SK-N-DZ (cell line): ENCODE measurements around the gene SFSWAP.
"Not testable (repeated sequence)": the region's sequence is repeated elsewhere in the genome, so short reads cannot be mapped to it uniquely, and the experiment has no call there.

Experiments
- DNase-seq: peaks from one replicate; pipeline ENCODE4 v3.0.0-alpha.2; 2015; ENCODE audit warnings: low spot score

SFSWAP gene

DNA sequence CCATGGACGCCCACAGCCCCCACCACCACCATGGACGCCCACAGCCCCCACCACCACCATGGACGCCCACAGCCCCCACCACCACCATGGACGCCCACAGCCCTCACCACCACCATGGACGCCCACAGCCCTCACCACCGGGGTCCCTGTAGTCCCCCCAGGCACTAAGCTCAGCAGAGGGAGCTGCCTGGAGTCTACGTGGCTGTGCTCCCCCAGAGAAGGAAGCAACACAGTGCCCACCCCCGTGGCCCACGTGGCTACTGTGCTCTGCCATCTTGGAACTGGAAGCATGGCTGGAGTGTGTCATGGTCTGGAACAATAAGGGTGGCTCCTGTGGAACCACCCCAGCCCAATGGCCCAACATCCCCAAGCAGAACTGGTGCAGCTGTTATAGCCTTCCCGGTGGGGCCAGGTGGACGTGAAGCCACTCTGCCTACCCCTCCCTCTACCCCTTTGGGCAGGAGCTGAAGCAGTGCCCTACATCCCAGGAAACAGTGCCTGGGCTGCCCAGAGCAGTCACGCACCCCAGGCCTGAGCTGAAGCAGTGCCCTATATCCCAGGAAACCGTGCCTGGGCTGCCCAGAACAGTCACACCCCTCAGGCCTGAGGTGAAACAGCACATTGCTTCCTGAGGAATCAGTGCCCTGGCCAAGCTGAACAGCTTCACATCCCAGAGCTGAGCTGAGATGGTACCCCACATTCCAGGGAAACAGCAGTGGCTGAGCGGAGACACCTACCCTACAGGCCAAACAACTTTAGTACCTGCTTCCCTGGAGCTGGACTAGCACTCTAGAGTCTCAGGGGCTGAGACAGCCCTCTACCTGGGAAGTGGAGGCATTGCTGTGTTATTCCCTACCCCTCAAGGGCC is 9.0 kb upstream of the SFSWAP start:
- DNase-seq = no peak

- no peak for DNase-seq
These were observed 8.4 kb upstream of the SFSWAP start for GRCh38 chr12:131702573-131702877.

DNA sequence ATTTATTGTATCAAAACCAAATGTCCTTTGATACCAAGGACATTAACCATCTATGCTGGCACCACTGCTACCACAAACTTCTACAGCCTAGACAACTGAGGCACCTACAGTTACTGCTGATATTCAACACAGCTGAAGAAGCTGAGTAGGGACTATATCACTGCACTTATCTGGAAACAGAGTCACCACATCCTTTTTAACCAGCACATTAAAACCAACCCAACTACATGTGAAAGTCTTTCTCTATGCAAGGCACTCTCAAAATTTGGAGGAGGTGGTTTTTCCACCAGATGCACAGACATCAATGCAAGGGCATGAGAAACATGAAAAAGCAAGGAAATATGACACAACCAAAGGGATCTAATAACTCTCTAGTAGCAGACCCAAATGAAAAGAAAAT is 7.7 kb upstream of the SFSWAP start:
- no peak for DNase-seq

- no peak for DNase-seq
These were observed 6.4 kb upstream of the SFSWAP start for GRCh38 chr12:131704509-131704908.

GRCh38 chr12:131706709-131707108 is 4.2 kb upstream of the SFSWAP start:
- not testable (repeated sequence) for DNase-seq

DNA sequence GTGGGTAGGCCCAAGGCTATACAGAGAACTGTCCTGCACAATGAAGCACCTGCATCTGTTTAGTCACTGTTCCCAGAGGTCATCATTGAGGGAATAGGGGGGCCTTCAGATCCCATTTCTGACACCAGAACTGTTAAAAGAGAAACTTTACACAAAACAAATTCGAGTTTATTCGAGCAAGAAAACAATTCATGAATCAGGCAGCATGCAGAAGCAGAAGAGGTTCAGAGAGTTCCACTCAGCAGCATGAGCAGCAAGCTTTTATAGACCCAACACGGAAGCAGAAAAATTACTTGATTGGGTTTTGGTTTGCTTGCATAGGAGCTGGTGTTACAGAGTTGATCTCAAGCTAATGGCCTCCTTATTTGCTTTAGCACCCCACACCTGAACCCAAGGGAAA is 1.7 kb upstream of the SFSWAP start:
- no peak for DNase-seq

DNA sequence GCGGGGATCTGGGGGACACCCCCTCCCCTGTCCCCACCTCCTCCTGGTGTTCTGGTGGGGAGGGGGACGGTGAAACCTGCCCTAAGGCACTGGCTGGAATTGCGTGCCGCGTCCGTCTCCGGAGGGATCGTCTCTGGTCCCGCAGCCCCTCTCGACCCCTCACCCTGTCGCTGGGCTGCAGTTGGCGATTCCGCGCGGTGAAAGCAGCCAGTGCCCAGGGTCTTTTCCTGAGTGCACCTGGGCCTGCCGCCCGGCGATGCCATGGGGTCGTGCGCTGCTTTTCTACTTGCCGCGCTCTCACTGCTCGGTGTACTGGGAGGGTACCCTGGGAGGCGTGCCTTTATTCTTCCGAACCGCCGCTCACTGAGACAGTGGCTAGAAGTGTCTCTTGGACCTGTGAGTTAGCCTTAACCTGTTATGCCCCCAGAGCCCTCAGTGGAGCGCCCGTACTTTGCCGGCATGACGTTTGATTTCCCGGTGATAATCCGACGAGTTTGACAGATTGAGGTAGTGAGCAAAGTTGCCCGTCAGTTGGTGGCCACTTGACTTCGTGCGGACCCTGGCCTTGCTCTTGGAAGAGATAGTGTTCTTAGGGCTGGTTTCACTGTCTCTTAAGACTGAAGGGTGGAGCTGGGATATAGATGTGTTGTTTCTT is 788 bp downstream of the SFSWAP start:
- no peak for DNase-seq

DNA sequence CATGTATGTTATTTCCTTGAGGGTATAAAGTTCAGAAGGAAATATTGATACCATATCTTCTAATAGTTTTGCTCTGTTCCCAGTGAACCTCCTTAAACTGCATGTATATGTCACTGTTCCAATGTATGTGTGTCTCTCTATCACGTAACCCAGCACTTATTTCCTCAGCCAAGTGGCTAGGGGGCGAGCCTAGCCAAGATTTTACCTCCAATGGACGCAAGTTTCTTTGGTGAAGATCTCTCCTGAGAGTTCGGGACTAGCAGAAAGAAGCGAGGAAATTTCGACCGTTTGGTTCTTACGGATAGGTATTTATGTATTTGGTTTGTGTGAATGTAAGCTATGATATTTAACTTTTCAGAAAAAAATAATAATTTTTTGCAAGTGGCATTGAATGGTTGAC is 2.5 kb downstream of the SFSWAP start:
- no peak for DNase-seq

DNA sequence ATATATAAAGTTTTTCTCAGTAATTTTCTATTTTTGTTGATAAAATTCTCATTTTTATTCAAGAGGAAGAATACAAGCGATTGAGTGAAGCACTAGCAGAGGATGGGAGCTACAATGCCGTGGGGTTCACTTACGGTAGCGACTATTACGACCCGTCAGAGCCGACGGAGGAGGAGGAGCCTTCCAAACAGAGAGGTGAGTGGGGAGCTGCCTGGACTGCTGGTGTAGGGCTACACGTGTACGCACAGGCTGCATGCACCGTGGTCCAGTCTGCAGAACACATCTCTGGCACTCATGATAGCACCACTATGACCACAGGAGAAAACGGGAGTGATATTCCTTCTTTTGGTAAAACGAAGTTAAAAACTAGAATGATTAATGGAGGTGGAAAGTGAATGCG is 3.9 kb downstream of the SFSWAP start:
- DNase-seq = no peak

DNA sequence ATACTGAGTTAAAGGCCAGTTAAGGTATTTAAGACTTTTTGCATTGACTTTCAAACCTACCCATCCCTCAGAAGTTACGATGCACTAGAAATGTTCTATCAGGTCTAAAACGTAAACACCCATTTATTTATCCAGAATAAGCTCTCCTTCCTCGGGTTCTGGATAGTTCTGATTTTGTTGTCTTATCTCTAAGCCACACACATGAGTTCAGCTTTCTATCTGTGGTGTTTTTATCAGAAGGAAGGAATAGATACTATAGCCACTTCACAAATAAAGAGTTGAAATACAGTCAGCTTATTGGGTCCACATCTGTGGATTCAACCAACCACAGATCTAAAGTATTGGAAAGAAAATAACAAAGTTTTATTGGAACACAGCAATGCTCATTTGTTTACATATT is 5.4 kb downstream of the SFSWAP start:
- DNase-seq = no peak

GRCh38 chr12:131720241-131720640 is 9.4 kb downstream of the SFSWAP start:
- DNase-seq = no peak

- DNase-seq = no peak
These were observed 10.0 kb downstream of the SFSWAP start for GRCh38 chr12:131720921-131721320.

- DNase-seq = no peak
These were observed 10.7 kb downstream of the SFSWAP start for GRCh38 chr12:131721548-131721947.

DNA sequence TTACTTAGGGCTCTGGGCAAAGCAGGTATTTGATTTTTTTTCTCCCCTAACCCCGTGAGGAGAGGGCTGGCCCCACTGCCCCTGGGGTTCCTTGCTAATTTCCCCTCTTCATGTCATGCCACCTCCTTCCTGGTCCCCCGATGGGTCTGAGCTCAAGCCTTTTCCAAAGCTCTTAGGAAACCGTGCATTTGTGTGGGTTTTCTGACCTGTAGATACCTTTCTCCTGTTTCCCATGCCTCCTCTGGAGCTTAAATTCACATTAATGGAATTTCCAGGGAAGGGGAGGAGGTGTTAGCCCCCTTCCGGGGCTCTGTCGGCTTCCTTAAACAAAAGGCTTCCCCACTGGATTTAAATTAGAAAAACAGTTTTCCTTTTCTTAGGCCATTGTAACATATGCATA is 12.6 kb downstream of the SFSWAP start:
- no peak for DNase-seq

GRCh38 chr12:131724534-131724933 is 13.6 kb downstream of the SFSWAP start:
- no peak for DNase-seq

- no peak for DNase-seq
These were observed 14.6 kb downstream of the SFSWAP start for GRCh38 chr12:131725503-131725902.

GRCh38 chr12:131728720-131729119 is 17.8 kb downstream of the SFSWAP start:
- no peak for DNase-seq

DNA sequence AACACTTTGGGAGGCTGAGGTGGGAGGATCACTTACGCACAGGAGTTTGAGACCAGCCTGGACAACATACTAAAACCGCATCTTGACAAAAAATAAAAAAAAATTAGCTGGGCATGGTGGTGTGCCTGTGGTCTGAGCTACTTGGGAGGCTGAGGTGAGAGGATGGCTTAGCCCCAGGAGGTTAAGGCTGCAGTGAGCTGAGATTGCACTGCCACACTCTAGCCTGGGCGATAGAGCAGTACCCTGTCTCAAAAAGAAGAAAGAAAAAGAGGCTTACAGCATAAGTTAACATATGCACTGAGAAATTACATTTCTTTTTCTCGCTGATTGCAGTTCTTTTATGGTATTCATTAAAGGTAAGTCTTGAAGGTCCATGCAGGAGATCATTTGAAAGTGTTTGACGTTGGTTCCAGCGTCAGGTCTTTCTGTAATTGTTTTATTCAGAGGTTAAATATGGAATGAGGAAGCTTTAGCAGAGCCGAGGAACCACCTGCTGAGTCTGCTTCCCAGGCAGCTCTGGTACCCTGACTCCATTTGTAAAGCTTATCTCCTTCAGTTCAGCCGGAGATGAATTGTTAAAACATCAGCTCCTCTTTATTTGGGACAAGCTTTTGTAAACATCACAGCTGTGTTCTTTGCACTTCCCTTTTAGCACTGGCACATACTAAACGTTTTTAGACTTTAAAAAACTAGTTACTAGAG is 18.5 kb downstream of the SFSWAP start:
- no peak for DNase-seq

DNA sequence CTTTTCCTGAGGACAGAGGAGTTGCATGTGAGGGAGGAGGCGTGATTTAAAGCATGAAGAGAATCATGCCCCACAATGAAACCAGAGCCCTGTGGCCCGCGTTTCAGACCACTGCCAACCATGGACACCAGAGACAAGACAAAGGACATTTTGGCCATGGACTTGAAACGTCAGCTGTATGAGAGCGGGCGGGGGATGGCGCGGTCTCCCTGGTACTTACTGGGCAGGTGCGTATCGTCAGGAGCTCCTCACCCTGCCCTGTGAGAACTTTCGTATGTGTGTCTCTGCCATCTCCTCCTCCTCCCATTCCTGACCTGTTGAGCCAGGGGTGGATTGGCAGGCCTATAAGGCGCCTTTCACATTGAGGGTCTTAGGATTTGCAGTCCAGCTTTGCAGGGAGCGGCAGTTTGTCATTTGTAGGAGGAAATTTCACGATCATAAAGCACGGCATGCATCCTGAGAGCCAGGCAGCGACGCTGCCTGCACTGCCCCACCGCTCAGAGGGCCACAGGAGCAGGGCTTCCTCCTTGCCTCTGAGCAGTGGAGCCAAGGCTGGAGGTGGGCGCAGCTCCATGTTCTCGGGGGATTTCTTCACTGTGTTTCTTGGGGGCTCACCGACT is 22.2 kb downstream of the SFSWAP start:
- no peak for DNase-seq

DNA sequence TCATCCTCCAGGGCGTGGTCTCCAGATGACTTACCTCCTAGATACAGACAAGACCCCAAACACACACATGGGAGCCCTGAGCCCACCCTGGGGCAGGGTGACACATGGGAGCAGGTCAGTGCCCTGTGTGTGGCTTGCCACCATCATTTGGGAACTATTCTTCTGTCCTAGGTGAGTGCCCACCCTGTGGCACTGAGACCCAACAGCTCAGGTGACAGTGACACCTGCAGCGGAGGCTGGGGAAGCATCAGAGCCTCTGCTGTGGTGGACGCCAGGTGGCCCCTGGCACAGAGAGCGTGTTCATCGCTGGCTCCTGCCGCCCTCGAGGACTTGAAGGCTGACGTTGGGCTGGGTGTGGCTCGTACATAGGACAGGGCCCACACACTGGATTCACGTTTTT is 23.0 kb downstream of the SFSWAP start:
- DNase-seq = no peak

DNA sequence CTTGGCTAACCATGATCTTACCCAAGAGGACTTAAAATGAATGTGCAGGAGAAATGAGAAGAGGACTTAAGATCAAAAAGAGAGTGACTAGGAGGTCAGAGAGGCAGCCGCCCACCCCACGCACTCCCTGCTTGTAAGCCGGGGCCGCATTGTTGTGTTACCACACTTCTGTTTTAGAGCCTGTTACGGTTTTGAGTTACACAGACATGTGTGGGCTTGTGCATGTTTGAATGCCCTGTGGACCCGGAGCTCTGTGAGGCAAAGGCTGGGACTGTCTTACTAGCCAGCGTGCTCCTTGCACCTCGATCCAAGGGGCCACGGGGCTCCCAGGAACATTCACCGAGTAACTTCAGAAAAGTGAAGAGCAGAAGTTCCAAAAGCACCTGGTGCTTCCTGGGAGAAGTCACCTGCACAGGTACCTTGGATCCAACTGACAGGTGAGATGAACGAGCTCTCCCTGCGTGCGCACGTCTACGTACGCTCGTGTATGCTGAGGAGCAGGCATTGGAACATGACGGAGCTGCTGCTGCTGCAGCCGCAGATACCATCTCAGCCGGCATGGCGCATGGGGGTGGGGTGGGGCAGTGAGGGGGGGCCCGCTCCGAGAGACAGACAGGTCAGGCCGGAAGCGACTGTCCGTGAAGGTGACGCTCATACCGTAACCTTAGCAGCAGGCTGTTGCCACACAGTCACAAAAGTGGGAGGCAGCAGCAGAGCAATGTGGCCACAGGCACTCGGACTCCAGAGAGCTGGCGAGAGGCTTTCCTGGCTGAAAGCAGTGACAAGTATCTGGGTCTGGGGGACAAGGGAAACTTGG is 23.7 kb downstream of the SFSWAP start:
- DNase-seq = no peak

DNA sequence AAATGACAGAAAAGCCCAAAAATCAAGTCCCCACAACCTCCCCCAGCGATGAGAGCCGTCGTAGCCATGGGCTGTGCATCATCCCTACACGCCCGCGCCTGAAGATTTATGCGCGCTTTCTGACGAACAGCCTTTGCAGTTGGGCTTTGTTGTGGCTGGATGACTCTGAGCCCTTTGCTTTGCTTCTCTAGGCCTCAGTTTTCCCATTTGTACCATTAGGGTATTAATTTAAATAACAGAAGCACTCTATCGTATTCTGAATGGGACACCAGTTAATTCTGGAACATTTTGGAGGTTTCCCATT is 24.2 kb downstream of the SFSWAP start:
- no peak for DNase-seq
